Measurements from ENCODE around the gene NDUFB6. TPM values are rescaled to one million over a fixed set of nuclear protein-coding genes. Genes with fewer than 3 reads are reported as not detected.
A peak's percentile ranks its signal among the peaks of the same experiment; 100 is the strongest.
"Not testable (repeated sequence)": the region's sequence is repeated elsewhere in the genome, so short reads cannot be mapped to it uniquely, and the experiment has no call there.

The NDUFB6 gene
- total RNA-seq, 1 experiment from 2014 or later: 77.1 TPM

- H3K4me3 ChIP-seq (ENCODE audit: insufficient read depth, low read depth, low read length): peak overlapping the region; percentile 94
- H3K27me3 ChIP-seq (ENCODE audit: control insufficient read depth, insufficient read depth, low read length): no peaks in the 10 kb centered on the region
- DNase-seq: peak; percentile 35
- H3K36me3 ChIP-seq (replicated peaks; ENCODE audit: control insufficient read depth, insufficient read depth, low read length): no peaks in the 10 kb centered on the region
These were observed 21.5 kb downstream of the NDUFB6 start for GRCh38 chr9:32551276-32552051.

- Histone ChIP-seq H3K4me3 (ENCODE audit: insufficient read depth, low read depth, low read length) (peak overlapping the region; percentile 94), H3K36me3 (replicated peaks; ENCODE audit: control insufficient read depth, insufficient read depth, low read length) (no peaks in the 10 kb centered on the region), H3K27me3 (ENCODE audit: control insufficient read depth, insufficient read depth, low read length) (no peaks in the 10 kb centered on the region)
- DNase-seq: peak; percentile 98
These were observed 22.2 kb downstream of the NDUFB6 start for GRCh38 chr9:32550562-32551275.

GRCh38 chr9:32550150-32550561, 22.8 kb downstream of the NDUFB6 start:
- Histone ChIP-seq H3K4me3 (ENCODE audit: insufficient read depth, low read depth, low read length) (peak overlapping the region; percentile 94), H3K27me3 (ENCODE audit: control insufficient read depth, insufficient read depth, low read length) (no peaks in the 10 kb centered on the region)
- DNase-seq: peak; percentile 50

GRCh38 chr9:32548213-32548612, 24.7 kb downstream of the NDUFB6 start:
- H3K4me3 ChIP-seq (ENCODE audit: insufficient read depth, low read depth, low read length); H3K36me3 ChIP-seq (replicated peaks; ENCODE audit: control insufficient read depth, insufficient read depth, low read length); DNase-seq; H3K27me3 ChIP-seq (ENCODE audit: control insufficient read depth, insufficient read depth, low read length): not testable (repeated sequence)

More at GRCh38 chr9:32550150-32550561, 22.8 kb downstream of the NDUFB6 start:
- H3K36me3 ChIP-seq (replicated peaks; ENCODE audit: control insufficient read depth, insufficient read depth, low read length): no peaks in the 10 kb centered on the region

- Histone ChIP-seq H3K4me3 (ENCODE audit: insufficient read depth, low read depth, low read length) (no peak overlapping the region), H3K36me3 (replicated peaks; ENCODE audit: control insufficient read depth, insufficient read depth, low read length) (peaks cover 9% of the 10 kb centered on the region)
These were observed 27.1 kb downstream of the NDUFB6 start for GRCh38 chr9:32545884-32546283.

GRCh38 chr9:32543047-32543446, 29.9 kb downstream of the NDUFB6 start:
- Histone ChIP-seq H3K36me3 (replicated peaks; ENCODE audit: control insufficient read depth, insufficient read depth, low read length) (peaks cover 9% of the 10 kb centered on the region), H3K4me3 (ENCODE audit: insufficient read depth, low read depth, low read length) (no peak overlapping the region), H3K27me3 (ENCODE audit: control insufficient read depth, insufficient read depth, low read length) (no peaks in the 10 kb centered on the region)
- no peak for DNase-seq

More at GRCh38 chr9:32545884-32546283, 27.1 kb downstream of the NDUFB6 start:
- no peak for DNase-seq
- no peaks in the 10 kb centered on the region for H3K27me3 ChIP-seq (ENCODE audit: control insufficient read depth, insufficient read depth, low read length)

- Histone ChIP-seq H3K36me3 (replicated peaks; ENCODE audit: control insufficient read depth, insufficient read depth, low read length) (no peaks in the 10 kb centered on the region), H3K27me3 (ENCODE audit: control insufficient read depth, insufficient read depth, low read length) (no peaks in the 10 kb centered on the region), H3K4me3 (ENCODE audit: insufficient read depth, low read depth, low read length) (no peak overlapping the region)
- DNase-seq: no peak
These were observed 39.1 kb downstream of the NDUFB6 start for GRCh38 chr9:32533816-32534215.

GRCh38 chr9:32533336-32533735, 39.6 kb downstream of the NDUFB6 start:
- DNase-seq: no peak
- Histone ChIP-seq H3K36me3 (replicated peaks; ENCODE audit: control insufficient read depth, insufficient read depth, low read length) (no peaks in the 10 kb centered on the region), H3K4me3 (ENCODE audit: insufficient read depth, low read depth, low read length) (no peak overlapping the region), H3K27me3 (ENCODE audit: control insufficient read depth, insufficient read depth, low read length) (no peaks in the 10 kb centered on the region)

GRCh38 chr9:32526707-32527048, 46.3 kb downstream of the NDUFB6 start:
- H3K27me3 ChIP-seq (ENCODE audit: control insufficient read depth, insufficient read depth, low read length): no peaks in the 10 kb centered on the region
- H3K36me3 ChIP-seq (replicated peaks; ENCODE audit: control insufficient read depth, insufficient read depth, low read length): no peaks in the 10 kb centered on the region
- H3K4me3 ChIP-seq (ENCODE audit: insufficient read depth, low read depth, low read length): peak overlapping the region; percentile 69; the same call in 1 of the 2 replicates
- no peak for DNase-seq

- H3K36me3 ChIP-seq (replicated peaks; ENCODE audit: control insufficient read depth, insufficient read depth, low read length): no peaks in the 10 kb centered on the region
- peak within 1 kb of the TSS; percentile 69 for H3K4me3 ChIP-seq (ENCODE audit: insufficient read depth, low read depth, low read length)
- DNase-seq: peak; percentile 65
- H3K27me3 ChIP-seq (ENCODE audit: control insufficient read depth, insufficient read depth, low read length): no peaks in the 10 kb centered on the region
These were observed 46.8 kb downstream of the NDUFB6 start, which contains the start of gene RIGI for GRCh38 chr9:32526041-32526706. TSS of gene RIGI (minus strand) at chr9:32526196. CDS start at chr9:32526166, 30 bp downstream.

- no peak for DNase-seq
- Histone ChIP-seq H3K4me3 (ENCODE audit: insufficient read depth, low read depth, low read length) (peak overlapping the region; percentile 69), H3K36me3 (replicated peaks; ENCODE audit: control insufficient read depth, insufficient read depth, low read length) (no peaks in the 10 kb centered on the region), H3K27me3 (ENCODE audit: control insufficient read depth, insufficient read depth, low read length) (no peaks in the 10 kb centered on the region)
These were observed 47.3 kb downstream of the NDUFB6 start for GRCh38 chr9:32525709-32526030.

- no peaks in the 10 kb centered on the region for H3K27me3 ChIP-seq (ENCODE audit: control insufficient read depth, insufficient read depth, low read length)
- DNase-seq: no peak
- no peaks in the 10 kb centered on the region for H3K36me3 ChIP-seq (replicated peaks; ENCODE audit: control insufficient read depth, insufficient read depth, low read length)
- peak overlapping the region; percentile 69 for H3K4me3 ChIP-seq (ENCODE audit: insufficient read depth, low read depth, low read length)
These were observed 47.9 kb downstream of the NDUFB6 start for GRCh38 chr9:32524892-32525708.

GRCh38 chr9:32524558-32524891, 48.4 kb downstream of the NDUFB6 start:
- not testable (repeated sequence) for H3K27me3 ChIP-seq (ENCODE audit: control insufficient read depth, insufficient read depth, low read length); H3K36me3 ChIP-seq (replicated peaks; ENCODE audit: control insufficient read depth, insufficient read depth, low read length); DNase-seq
- peak overlapping the region; percentile 7; the same call in 1 of the 2 replicates for H3K4me3 ChIP-seq (ENCODE audit: insufficient read depth, low read depth, low read length)

GRCh38 chr9:32523910-32524309, 49.0 kb downstream of the NDUFB6 start:
- H3K4me3 ChIP-seq (ENCODE audit: insufficient read depth, low read depth, low read length): no peak overlapping the region
- DNase-seq: no peak
- H3K36me3 ChIP-seq (replicated peaks; ENCODE audit: control insufficient read depth, insufficient read depth, low read length): no peaks in the 10 kb centered on the region
- H3K27me3 ChIP-seq (ENCODE audit: control insufficient read depth, insufficient read depth, low read length): no peaks in the 10 kb centered on the region

Measured in H7 (cell line).